Activated CD8-positive, alpha-beta memory T cell treated with anti-CD3 and anti-CD28 coated beads, Interleukin-2, amount 50 U/mL, for 4 hours (primary cell): ENCODE results near the gene LINC01488.

Experiments
- DNase-seq: peaks from one replicate; pipeline ENCODE4 v3.0.0-alpha.2; 2020

Gene LINC01488

GRCh38 chr11:69512790-69513189, 31.3 kb downstream of the LINC01488 start:
- no peak for DNase-seq

GRCh38 chr11:69513196-69513595, 31.7 kb downstream of the LINC01488 start:
- DNase-seq: no peak

GRCh38 chr11:69513663-69514224, 32.3 kb downstream of the LINC01488 start:
- DNase-seq: no peak

- DNase-seq: no peak
These were observed 33.3 kb downstream of the LINC01488 start for GRCh38 chr11:69514771-69515170.

GRCh38 chr11:69515271-69516245, 34.1 kb downstream of the LINC01488 start:
- no peak for DNase-seq

- DNase-seq: no peak
These were observed 35.1 kb downstream of the LINC01488 start for GRCh38 chr11:69516526-69516925.

- no peak for DNase-seq
These were observed 36.9 kb downstream of the LINC01488 start for GRCh38 chr11:69518081-69518950.

GRCh38 chr11:69520186-69520916, 38.9 kb downstream of the LINC01488 start:
- no peak for DNase-seq

- DNase-seq: no peak
These were observed 40.0 kb downstream of the LINC01488 start for GRCh38 chr11:69521457-69521856.

- DNase-seq: no peak
These were observed 42.0 kb downstream of the LINC01488 start for GRCh38 chr11:69523453-69523852.

- DNase-seq: no peak
These were observed 42.9 kb downstream of the LINC01488 start for GRCh38 chr11:69524291-69524882.

GRCh38 chr11:69524991-69525411, 43.5 kb downstream of the LINC01488 start:
- no peak for DNase-seq

GRCh38 chr11:69525516-69526452, 44.3 kb downstream of the LINC01488 start:
- no peak for DNase-seq

GRCh38 chr11:69526453-69526810, 45.0 kb downstream of the LINC01488 start:
- no peak for DNase-seq

- DNase-seq: no peak
These were observed 47.5 kb downstream of the LINC01488 start for GRCh38 chr11:69529001-69529400.

GRCh38 chr11:69530278-69531070, 49.0 kb downstream of the LINC01488 start:
- DNase-seq: no peak

GRCh38 chr11:69531071-69531716, 49.7 kb downstream of the LINC01488 start:
- DNase-seq: no peak

GRCh38 chr11:69531717-69532088, 50.2 kb downstream of the LINC01488 start:
- no peak for DNase-seq

- no peak for DNase-seq
These were observed 52.1 kb downstream of the LINC01488 start for GRCh38 chr11:69533296-69534165.
